SHP77 treated with DMSO at 0.1 percent for 48 hours (cell line): Measurements from ENCODE around the gene RBM6.

Source experiments
- DNase-seq: peaks from one replicate; lab custom pipeline; 2025; lab: John Stamatoyannopoulos, UW

Gene RBM6

DNA sequence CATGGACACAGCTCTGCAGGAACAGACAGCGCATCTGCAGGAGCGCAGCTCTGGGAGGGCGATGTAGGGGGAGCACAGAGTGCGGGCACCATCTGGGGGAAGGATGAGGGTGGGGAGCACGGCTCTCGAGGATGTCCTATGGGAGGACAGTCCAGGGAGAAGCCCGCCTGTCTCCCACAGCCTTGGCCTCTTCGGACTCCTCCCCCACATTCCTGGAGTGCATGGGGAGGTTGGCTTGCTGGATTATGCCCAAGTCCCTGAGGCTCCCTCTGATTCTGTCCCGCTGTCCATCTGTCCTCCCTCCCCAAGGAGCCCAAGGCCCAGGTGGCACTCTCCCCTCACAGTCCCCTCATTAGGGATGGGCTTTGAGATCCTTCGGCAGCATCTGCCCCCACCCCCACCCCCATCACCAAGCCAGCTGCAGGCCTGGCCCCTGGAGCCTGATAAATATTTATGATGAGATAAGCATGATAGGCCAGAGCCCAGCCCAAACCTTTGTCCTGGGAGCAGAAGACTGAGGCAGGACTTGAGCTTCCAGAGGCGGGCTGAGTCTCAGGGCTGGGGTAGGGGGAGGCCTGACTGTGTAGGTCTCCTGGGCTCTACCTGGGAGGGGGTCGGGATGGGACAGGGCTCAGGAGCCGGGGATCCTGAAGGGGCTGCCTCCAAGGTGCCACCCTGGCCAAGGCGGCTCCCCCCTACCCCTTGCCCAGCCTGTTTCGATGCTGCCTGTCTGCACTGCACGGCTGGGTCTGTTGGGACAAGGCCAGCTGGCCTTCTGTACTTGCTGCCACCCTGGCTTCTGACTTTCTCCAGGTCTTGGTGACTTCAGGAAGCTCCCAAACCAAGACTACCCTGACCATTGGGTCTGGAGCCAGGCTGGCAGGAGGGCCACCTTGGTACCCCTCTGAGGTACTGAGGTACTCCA lies 186.6 kb downstream of the RBM6 start:
- no peak for DNase-seq
